Hematopoietic multipotent progenitor cell treated with erythropoietin and hydrocortisone succinate and interleukin-3 and kit ligand, for 15 days (in vitro differentiated cells): ENCODE results near the gene KIF25.

ENCODE experiments used
- DNase-seq: peaks from one replicate; pipeline ENCODE4 v3.0.0-alpha.2; 2015; ENCODE audit warnings: low spot score

Gene KIF25

DNA sequence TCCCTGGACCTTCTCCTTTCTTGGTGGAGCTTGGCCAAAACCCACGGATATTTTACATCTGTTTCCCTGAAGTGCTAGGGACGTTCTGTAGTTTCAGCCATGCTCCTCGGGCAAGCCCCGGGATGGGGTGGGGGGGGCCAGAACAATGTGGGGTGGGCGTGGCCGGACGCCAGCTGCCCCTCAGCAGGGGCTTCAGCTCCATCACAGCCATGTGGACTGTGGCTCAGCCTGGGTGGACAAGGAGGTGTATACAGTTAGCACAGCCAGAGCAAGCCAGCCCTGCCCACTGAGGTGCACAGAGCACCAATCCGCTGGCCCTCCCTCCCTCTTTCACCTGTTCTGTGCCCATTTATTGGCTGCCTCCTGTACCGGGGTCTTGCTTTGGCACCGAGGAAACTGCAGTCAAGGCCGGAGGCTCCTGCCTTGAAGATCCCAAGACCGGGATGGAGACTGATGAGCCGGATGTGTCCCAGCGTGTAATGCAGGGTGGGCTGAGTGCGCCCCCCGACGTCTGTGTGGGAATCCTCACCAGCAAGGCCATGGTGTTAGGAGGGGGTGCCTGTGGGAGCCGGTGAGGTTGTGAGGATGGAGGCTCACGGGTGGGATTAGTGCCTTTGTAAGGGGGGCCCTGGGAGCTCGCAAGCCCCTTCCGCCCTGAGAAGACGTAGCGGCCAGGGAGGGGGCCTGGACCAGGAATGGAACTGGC is 53.6 kb downstream of the KIF25 start:
- no peak for DNase-seq

DNA sequence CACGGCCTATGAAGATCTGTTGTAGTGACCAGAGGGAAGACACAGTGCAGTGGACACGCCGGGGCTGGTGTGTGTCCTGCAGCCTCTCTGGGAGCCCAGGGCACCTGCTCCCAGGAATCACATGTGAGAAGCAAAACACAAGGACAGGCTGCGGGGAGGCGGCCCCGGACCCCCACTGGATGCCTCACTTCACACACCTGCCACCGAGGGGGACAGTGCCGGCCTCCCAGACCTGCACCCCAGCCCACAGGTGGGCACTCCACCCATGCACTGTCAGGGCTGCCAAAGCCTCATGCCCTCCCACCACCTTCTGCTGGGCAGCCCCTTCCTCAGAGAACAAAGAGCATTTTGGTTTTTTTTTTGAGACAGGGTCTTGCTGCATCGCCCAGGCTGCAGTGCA is 54.2 kb downstream of the KIF25 start:
- no peak for DNase-seq

DNA sequence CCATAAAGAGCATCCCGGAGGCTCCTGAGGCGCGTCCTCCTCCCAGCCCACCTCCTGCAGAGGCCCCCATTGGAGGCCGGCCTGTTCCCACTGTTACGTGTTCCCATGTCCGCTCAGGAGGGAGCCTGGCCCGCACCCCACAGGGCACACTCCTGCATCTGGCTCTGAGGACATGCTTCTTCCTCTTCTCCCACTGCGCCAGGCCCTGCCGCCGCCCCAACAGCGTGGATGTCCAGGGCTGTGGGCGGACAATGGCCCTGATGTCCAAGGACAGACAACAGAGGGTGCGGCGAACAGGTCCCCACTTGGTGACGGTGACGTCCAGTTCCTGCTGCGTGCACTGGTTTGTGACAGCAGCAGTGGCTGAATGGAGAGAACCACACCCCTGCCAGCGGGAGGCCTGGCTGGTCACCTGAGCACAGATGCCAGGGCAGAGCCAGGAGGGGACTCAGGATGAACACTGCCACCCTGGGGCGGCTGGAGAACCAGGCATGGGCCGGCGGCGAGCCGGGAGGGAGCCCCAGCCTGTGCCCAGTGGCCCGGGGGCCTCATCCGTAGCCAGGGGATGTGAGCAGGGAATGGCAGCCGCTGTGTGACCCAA is 54.9 kb downstream of the KIF25 start:
- no peak for DNase-seq

DNA sequence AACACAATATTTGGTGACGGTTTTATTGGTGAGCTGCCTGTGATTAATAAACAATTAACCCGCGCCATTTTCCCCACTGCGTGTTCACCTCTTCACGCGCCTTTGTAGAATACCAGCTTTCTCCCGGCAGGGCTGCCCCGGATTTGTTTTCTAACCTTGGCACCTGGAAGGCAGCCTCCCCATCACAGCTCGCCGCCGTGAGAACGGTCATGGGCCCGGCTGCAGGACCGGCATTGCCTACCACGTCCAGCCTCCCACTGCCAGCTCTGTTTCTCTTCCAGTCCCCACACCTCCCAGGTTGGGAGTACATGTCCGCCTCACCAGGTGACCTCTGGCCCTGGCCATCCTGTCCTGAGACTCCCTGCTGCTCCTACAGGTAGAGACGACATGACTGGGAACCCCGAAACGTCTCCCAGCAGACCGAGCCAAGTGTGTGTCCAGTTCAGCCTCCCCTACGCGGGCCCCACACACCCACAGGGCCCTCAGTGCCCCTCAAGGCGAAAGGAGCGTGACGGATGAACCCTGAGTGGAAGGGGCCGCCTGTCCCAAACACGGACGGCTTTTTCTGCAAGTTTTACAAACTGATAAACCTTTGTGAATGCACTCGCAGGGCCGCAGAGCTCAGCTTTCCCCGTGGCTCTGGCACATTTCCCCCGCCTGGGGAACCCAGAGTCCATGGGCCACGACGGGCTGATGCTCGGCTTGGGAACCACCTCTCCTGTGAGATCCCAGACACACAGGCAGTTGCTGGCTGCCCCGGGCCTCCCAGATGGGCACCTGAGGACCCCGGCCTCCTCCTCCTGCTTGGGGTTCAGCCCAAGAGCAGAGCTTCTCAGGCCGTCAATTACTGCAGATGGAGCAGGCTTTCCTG is 55.9 kb downstream of the KIF25 start:
- DNase-seq, result no peak

DNA sequence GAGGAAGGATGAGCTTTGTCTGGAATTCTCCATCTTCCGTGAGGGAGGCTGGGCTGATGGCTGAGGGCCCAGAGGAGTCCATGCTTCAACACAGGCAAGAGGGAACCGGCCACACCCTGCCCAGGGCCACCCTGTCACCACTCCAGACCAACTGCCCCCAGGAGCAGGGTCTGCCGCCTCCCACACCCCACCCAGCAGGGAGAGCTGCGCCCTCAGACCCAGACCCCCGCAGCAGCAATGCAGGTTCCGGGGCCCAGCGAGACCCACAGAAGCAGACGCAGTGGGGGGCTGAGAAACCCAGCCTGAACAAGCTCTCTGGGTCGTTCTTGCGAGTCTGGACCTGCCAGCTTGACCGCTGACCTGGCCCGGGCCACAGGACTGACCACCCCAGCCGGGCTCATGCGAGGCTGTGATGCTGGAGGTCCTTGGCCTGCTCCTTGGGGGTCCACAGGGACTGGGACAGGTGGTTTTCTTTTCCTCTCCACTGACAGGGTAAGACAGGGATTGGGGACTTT is 56.5 kb downstream of the KIF25 start:
- DNase-seq, result no peak

DNA sequence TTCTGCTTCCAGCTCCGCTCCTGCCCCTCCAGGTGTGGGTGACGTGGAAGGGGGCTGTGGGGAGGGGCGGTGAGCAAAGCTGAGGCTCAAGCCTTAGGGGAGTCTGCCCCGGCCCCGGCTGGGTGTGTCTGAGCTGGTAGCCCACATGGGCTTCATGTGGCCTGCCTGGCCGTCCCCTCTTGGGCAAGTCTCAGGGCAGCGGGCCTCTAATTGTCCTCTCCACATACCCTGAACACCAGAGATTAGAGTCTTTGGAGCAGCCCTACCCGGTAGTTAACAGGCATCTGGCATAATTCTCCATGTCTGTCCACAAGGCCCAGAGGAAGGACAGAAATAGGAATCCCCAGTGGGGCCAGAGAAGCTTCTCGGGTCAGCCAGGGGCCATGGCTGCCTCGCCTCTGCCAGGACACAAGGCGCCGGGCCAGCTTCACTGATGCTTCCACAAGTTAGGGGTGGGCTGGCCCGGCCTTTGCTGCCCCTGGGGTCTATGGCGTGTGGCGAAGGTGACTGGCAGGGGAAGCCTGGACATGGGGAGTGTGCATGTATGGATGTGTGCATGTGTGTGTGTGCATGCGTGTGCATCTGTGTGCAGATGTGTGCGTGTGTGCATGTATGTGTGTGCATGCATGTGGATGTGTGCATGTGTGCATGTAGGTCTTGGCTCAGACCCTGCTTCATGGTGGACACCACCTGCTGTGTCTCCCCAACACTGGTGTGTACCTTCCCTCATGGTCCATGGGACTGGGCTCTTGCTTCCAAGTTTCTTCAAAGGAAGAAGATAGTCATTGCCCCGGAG is 57.5 kb downstream of the KIF25 start:
- no peak for DNase-seq

DNA sequence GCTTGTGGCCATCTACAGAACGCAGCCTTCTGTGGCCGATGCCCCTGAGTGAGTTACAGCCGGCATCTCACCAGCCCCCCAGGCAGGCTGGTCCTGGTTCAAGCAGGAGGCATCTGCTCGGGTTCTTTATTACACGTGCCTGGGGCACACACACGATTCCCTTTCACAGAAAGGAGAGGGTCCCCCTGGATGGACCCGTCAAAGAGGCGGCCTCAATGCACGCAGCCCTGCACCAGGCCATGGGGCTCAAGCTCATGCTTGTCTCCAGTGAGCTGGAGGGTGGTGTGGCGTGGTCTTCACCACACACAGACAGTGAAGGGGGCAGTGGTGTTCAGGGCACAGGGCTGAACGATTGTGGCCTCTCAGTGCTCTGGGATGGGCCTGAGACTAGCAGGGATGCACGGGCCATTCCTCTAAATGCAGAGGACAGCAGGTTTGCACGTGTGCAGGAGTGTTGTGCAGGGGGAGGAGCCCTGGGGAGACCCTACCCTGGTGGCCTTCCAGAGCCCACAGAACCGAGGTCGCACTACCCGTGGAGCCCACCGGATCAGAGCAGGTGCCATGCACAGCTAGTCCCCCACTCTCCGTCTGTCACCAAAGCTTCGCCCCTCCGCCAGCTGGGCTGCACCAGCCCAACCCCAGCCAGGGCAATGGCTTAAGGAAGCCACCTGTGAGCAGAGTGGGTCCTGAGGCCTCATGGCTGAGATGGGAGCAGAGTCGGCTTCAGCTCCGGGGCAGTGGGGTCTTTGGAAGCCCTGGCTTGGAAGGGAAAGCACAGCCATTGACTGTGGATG is 58.4 kb downstream of the KIF25 start:
- DNase-seq, result no peak

DNA sequence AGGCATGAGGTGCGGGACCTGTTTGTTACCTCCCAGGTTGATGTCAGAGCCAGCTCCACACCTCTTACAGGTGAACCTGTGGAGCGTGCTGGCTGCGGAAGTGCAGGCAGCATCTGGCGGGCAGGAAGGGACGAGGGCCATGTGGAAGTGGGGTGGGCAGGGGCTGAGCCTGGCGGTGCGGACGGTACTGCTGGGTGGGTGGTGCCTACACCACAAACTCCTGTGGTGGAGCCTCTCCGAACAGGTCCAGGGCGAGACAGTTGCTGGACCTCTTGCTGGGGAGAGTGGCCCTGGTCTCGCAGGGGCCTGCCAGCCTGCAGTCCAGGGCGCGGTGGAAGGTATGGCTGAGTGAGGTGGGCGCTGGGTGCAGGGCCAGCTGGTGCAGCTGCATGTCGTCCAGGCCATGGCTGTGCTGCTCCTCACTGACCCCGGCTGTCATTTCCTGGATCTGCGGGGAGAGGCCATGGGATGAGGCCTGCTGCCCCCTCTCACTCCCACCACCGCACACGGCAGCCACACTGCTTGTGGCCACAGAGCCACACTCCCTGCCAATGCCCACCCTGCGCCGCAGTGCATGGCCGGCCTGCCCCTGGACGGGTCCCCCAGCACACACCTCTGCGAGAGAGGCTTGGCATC is 59.5 kb downstream of the KIF25 start:
- DNase-seq, result no peak

DNA sequence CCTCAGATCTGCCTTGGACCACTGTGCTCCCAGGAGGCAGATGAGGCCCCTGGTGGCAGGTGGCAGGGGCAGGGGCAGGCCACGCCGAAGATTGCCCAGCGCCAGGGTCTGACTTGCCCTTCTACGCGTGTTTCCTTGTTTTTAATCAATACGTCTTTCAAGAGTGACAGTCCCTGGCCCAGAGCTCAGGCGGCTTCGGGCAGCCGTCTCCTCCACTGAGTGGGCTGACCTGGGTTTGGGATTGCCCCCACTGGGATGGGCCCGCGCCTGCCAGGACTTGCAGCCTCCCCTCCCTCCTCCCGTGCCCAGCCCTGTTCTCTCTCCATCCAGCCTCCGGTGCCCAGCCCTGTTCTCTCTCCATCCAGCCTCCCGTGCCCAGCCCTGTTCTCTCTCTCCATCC is 60.4 kb downstream of the KIF25 start:
- DNase-seq, result no peak

DNA sequence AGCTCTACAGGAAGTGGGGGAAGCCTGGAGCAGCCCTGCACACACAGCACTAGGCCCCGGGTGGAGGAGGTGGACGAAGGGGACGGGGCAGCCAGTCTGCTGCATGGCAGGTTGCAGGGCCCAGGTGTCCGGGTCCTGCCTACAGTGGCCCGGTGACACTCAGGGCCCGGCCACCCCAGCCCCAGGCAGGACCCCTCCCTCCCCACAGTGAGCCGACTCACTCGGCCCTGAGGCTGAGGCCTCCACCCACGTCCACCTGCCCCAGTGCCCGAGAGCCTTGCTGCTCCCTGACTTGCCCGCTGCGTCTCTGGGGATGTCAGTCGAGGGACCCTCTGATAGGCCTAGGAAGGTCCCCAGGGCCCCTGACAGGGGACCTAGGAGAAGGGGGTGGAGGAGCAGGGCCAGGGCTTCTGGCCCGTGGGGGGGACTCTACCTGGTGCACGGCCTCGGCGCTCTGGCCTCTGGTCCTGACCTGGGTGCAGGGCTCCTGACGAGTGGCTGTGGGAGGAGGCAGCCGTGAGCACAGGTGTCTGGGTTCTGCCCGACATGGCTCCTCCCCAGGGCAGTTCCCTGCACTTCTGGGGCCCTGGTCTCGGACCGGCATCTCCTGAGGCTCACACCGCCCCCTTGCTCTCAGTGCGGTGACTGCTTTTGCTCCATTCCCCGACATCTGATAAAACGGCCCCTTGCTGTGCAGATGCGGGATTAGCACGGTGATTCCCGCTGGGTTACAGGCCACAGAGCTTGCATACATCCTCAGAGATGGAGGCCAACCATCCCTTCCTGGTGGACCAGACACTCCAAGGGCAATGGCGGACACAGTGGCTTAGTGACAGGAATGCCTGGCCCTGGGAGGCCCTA is 61.5 kb downstream of the KIF25 start:
- no peak for DNase-seq

DNA sequence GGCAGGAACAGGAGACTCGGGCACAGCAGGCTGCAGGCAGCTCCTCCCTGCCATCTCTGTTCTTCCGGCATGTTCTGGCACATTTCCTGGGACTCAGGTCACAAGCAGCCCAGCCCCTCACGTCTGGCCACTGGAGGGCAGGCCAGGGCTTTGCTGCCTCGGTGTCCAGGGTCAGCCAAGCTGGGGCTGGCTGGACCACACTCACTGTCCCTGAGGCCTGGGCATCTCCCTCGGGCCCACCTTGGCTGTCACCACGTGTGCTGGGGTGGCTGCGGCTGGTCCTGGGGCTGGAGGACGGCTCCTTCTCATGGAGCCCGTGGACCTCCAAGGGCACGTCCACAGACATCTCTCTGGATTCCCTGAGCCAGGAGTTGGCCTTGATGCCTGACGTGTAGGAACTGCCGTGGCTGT is 63.1 kb downstream of the KIF25 start:
- DNase-seq, result no peak

DNA sequence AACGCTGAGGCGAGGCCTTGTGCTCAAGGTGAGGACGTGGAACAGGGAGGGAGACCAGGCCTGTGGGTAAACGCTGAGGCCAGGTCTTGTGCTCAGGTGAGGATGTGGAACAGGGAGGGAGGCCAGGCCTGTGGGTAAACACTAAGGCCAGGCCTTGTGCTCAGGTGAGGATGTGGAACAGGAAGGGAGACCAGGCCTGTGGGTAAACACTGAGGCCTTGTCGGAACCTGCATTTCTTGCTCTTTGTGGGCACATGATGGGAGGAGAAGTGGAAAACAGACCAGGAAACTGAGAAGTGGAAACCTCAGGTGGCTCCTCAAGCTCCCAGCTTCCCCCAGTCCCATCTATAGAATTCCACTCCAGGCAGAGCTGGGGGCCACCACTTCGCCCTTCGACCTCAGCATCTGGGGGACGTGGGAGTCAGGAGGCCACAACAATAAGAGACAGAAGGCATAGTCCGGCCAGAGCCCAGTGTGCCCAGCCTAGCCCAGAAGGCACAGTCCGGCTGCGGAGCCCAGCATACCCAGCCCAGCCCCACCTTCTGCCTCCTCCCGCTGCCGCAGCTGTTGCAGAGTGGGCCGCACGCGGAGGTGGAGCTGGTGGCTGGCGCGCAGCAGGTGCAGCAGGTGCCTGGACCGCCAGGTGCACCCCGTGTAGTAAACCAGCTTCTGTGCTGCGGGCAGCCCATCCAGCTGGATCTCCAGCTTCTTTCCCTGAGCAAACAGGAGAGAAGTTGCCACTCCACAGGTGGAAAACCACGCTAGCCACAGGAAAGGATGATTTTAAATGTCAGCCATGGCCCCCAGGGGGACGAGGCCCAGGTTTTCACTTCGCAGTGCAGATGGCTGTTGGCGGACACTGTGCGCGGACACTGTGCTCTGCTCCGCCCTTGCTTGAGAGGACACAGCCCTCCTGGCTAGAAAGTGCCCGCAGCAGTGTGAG is 64.1 kb downstream of the KIF25 start:
- no peak for DNase-seq

DNA sequence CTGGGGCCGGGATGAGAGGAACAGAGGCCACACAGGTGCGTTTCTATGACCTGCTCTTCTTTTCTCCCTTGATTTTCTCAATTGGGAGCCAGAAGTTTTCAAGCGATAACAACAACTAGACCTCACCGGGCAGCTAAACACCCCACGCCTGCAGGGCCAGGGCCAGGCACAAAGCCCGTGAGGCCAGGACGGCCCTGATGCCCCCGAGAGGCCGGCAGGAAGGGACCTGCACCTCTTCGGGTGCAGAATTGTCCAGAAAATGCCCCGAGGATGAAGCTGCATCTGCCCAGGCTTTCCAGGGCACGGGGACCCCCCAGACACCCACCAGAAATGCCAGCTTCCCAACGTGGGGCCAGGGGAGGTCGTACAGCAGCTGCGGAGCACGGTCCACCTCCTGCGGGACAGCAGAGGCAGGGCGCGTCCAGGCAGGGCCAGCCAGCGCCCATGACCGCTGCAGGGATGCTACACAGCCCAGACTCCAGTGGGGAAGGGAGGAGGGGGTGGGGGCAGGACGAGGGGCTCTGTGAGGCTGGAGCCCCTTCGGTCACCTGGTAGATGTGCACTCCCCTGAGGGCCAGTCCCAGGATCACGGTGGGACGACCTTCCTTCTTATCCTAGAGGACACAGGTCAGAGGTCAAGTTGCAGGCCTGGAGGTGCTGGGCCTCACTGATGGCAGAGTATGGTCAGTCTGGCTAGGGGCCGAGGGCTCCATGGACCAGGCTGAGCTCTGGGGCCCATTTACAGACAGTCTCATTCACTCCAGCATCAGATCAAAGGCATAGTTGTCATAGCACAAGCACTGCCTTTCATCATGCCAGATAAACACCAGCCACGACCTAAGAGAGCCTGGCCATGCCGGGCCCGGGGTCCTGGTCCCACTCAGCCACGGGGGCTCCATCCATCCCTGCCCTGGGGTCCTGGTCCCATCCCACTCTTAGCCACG is 65.1 kb downstream of the KIF25 start:
- no peak for DNase-seq

DNA sequence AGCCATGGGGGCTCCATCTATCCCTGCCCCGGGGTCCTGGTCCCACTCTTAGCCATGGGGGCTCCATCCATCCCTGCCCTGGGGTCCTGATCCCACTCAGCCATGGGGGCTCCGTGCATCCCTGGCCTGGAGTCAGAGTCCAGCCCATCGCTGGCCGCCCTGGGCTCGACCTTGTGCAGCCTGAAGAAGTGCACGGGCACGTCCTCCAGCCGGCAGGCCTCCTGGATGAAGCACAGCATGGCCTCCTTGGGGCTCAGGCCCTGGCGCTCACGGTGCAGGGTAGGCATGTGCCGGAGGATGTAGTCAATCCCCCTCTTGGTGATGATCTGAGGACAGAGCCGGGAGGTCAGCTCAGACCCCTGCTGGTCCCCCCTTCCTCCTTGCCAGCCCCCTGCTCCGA is 66.0 kb downstream of the KIF25 start:
- DNase-seq, result no peak

DNA sequence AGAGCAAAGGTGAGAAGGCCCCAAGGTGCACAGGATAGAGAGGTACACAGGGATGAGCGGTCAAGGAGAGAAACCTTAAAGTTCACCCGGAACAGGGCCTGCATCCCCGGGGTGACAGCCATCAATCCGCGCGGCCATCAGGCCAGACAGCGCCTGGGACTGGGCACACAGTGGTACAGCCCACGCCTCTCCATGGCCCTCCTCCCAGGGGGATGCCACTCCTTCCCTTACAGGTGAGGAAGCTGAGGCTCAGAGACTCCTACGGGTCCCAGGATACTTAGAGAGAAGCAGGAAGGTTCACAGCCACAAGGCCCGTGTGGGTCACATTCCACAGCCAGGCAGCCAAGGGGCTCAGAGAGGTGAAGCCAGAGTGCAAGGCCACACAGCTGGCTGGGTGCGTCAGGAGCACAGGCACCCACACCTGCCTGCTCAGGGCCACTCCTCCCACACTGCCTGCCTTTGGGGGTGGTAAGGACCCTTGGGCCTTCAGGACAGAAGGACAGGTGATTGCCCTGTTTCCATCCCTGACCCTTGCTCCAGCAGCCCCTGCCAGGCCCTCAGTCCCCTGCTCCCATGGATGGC is 66.8 kb downstream of the KIF25 start:
- no peak for DNase-seq

DNA sequence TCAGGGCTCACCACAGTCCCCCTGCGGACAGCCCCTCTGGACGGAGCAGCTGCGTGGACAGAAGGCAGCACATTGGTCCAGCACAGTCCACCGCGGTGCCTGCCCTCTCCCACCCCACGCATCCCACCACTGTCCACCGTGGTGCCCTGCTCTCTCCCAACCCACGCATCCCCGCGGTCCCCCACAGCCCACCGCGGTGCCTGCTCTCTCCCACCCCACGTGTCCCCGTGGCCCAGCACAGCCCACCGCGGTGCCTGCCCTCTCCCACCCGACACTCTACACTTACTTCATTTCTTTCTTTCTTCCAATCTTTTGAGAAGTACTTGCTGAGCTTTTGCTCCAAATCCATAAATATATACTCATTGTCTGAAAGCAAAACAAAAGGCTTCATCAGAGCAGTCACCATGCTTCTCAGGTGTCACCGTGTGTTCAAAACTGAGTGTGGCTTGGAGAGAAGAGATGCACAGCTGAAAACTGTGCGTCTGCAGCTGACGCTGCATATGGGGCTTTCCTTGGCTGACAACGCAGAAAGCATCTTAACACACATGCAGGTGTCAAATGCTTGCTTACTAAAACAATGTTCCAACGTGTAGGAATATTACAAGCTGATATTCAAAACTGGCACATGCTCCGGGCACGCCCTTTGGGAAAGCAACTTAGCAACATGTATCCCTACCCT is 69.7 kb downstream of the KIF25 start:
- DNase-seq, result no peak

DNA sequence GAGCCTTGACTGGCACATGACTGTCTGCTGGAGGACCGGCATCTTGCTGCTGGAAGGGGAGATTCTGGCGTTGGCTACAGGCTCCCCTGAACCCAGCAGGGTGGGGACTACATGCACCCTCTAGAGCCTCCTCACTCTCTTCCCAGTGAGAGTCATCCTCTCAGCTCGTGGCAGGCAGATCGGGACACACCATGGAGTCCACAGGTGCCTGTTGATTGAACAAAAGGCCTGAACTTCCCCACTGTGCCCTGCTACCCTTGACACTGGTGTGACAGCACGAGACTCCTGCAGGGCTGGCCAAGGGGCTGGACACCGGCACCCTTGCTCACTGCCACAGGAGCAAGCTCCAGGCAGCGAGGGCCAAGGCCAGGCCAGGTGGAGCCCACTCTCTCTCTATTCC is 73.3 kb downstream of the KIF25 start:
- DNase-seq, result no peak
